ENCODE measurements around the gene SEC14L1.

DNA sequence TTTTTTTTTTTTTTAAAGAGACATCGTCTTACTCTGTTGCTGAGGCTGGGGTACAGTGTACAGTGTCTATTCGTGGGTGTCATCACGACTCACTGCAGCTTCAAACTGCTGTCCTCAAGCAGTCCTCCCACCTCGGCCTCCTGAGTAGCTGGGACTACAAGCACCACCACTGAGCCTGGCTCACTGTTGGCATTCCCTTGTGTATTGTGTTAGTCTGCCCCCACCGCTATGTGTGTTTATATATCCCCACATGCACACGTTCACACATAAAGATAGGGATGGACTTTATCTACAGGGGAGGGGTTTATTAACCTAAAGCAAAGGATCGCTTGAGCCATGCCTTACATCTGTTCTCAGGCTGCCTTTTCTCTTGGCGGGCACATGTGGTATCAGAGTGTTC lies 63.8 kb downstream of the SEC14L1 start:
- TF ChIP-seq ATF1 (CRISPR knock-in tag; IDR thresholded peaks at IDR 0.05) (no peak), CREB1 (CRISPR knock-in tag; IDR thresholded peaks at IDR 0.05) (no peak), ZNF121 (CRISPR knock-in tag; IDR thresholded peaks at IDR 0.05) (no peak), GABPB1 (CRISPR knock-in tag; IDR thresholded peaks at IDR 0.05) (no peak), ESRRA (CRISPR knock-in tag; IDR thresholded peaks at IDR 0.05; ENCODE audit: borderline replicate concordance) (no peak), NR3C1 (CRISPR knock-in tag; conservative IDR thresholded peaks at IDR 0.05; ENCODE audit: low read depth) (no peak), TEAD1 (CRISPR knock-in tag; IDR thresholded peaks at IDR 0.05) (no peak), ZNF232 (CRISPR knock-in tag; IDR thresholded peaks at IDR 0.05) (no peak), TEAD4 (CRISPR knock-in tag; IDR thresholded peaks at IDR 0.05) (no peak), SP1 (CRISPR knock-in tag; conservative IDR thresholded peaks at IDR 0.05) (no peak)
- TF ChIP-seq, protein P1, sequence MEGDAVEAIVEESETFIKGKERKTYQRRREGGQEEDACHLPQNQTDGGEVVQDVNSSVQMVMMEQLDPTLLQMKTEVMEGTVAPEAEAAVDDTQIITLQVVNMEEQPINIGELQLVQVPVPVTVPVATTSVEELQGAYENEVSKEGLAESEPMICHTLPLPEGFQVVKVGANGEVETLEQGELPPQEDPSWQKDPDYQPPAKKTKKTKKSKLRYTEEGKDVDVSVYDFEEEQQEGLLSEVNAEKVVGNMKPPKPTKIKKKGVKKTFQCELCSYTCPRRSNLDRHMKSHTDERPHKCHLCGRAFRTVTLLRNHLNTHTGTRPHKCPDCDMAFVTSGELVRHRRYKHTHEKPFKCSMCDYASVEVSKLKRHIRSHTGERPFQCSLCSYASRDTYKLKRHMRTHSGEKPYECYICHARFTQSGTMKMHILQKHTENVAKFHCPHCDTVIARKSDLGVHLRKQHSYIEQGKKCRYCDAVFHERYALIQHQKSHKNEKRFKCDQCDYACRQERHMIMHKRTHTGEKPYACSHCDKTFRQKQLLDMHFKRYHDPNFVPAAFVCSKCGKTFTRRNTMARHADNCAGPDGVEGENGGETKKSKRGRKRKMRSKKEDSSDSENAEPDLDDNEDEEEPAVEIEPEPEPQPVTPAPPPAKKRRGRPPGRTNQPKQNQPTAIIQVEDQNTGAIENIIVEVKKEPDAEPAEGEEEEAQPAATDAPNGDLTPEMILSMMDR (IDR thresholded peaks at IDR 0.05) = no peak
- TF ChIP-seq, protein P2, sequence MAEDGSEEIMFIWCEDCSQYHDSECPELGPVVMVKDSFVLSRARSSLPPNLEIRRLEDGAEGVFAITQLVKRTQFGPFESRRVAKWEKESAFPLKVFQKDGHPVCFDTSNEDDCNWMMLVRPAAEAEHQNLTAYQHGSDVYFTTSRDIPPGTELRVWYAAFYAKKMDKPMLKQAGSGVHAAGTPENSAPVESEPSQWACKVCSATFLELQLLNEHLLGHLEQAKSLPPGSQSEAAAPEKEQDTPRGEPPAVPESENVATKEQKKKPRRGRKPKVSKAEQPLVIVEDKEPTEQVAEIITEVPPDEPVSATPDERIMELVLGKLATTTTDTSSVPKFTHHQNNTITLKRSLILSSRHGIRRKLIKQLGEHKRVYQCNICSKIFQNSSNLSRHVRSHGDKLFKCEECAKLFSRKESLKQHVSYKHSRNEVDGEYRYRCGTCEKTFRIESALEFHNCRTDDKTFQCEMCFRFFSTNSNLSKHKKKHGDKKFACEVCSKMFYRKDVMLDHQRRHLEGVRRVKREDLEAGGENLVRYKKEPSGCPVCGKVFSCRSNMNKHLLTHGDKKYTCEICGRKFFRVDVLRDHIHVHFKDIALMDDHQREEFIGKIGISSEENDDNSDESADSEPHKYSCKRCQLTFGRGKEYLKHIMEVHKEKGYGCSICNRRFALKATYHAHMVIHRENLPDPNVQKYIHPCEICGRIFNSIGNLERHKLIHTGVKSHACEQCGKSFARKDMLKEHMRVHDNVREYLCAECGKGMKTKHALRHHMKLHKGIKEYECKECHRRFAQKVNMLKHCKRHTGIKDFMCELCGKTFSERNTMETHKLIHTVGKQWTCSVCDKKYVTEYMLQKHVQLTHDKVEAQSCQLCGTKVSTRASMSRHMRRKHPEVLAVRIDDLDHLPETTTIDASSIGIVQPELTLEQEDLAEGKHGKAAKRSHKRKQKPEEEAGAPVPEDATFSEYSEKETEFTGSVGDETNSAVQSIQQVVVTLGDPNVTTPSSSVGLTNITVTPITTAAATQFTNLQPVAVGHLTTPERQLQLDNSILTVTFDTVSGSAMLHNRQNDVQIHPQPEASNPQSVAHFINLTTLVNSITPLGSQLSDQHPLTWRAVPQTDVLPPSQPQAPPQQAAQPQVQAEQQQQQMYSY (CRISPR knock-in tag; IDR thresholded peaks at IDR 0.05) = no peak
- TF ChIP-seq, protein P3, sequence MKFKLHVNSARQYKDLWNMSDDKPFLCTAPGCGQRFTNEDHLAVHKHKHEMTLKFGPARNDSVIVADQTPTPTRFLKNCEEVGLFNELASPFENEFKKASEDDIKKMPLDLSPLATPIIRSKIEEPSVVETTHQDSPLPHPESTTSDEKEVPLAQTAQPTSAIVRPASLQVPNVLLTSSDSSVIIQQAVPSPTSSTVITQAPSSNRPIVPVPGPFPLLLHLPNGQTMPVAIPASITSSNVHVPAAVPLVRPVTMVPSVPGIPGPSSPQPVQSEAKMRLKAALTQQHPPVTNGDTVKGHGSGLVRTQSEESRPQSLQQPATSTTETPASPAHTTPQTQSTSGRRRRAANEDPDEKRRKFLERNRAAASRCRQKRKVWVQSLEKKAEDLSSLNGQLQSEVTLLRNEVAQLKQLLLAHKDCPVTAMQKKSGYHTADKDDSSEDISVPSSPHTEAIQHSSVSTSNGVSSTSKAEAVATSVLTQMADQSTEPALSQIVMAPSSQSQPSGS (CRISPR knock-in tag; IDR thresholded peaks at IDR 0.05; ENCODE audit: borderline replicate concordance, low read depth) = no peak

Measured in WTC11 (cell line).